Measurements from ENCODE around the gene ARL5A.

Gene ARL5A

GRCh38 chr2:151753540-151753939 lies 74.7 kb downstream of the ARL5A start:
- no peaks in the 10 kb centered on the region for H3K27me3 ChIP-seq (ENCODE audit: insufficient read depth, poor library complexity, severe bottlenecking)
- no peak overlapping the region for H3K27ac ChIP-seq (replicated peaks)
- H3K4me3 ChIP-seq (replicated peaks; ENCODE audit: insufficient read depth, low read length) = no peak overlapping the region
- no peak for DNase-seq (ENCODE audit: low read depth in 1 of 2, low spot score in 1 of 2)
- TF ChIP-seq GABPA (IDR thresholded peaks at IDR 0.05; ENCODE audit: low read depth) (no peak), SPI1 (IDR thresholded peaks at IDR 0.05; ENCODE audit: borderline replicate concordance, low read depth) (no peak), CTCF (IDR thresholded peaks at IDR 0.05; ENCODE audit: insufficient read depth, low read length) (no peak), POLR2AphosphoS5 (IDR thresholded peaks at IDR 0.05; ENCODE audit: low read depth) (no peak)
- TF ChIP-seq, protein P1, sequence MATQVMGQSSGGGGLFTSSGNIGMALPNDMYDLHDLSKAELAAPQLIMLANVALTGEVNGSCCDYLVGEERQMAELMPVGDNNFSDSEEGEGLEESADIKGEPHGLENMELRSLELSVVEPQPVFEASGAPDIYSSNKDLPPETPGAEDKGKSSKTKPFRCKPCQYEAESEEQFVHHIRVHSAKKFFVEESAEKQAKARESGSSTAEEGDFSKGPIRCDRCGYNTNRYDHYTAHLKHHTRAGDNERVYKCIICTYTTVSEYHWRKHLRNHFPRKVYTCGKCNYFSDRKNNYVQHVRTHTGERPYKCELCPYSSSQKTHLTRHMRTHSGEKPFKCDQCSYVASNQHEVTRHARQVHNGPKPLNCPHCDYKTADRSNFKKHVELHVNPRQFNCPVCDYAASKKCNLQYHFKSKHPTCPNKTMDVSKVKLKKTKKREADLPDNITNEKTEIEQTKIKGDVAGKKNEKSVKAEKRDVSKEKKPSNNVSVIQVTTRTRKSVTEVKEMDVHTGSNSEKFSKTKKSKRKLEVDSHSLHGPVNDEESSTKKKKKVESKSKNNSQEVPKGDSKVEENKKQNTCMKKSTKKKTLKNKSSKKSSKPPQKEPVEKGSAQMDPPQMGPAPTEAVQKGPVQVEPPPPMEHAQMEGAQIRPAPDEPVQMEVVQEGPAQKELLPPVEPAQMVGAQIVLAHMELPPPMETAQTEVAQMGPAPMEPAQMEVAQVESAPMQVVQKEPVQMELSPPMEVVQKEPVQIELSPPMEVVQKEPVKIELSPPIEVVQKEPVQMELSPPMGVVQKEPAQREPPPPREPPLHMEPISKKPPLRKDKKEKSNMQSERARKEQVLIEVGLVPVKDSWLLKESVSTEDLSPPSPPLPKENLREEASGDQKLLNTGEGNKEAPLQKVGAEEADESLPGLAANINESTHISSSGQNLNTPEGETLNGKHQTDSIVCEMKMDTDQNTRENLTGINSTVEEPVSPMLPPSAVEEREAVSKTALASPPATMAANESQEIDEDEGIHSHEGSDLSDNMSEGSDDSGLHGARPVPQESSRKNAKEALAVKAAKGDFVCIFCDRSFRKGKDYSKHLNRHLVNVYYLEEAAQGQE (IDR thresholded peaks at IDR 0.05; ENCODE audit: insufficient replicate concordance, low read depth) = no peak

All from HL-60 (cell line).